Activated T-cell treated with anti-CD3 and anti-CD28 coated beads for 1 hour (primary cell): ENCODE data around the gene HEMK1.

Experiments
- DNase-seq: peaks from one replicate; pipeline ENCODE4 v3.0.0-alpha.2; 2020; ENCODE audit warnings: low read depth

HEMK1 gene

GRCh38 chr3:50642382-50642781, 73.1 kb downstream of the HEMK1 start:
- no peak for DNase-seq

GRCh38 chr3:50644561-50644960, 75.2 kb downstream of the HEMK1 start:
- no peak for DNase-seq

- DNase-seq = no peak
These were observed 76.1 kb downstream of the HEMK1 start for GRCh38 chr3:50645378-50645777.
